Measurements from ENCODE around the gene KASH5.

DNA sequence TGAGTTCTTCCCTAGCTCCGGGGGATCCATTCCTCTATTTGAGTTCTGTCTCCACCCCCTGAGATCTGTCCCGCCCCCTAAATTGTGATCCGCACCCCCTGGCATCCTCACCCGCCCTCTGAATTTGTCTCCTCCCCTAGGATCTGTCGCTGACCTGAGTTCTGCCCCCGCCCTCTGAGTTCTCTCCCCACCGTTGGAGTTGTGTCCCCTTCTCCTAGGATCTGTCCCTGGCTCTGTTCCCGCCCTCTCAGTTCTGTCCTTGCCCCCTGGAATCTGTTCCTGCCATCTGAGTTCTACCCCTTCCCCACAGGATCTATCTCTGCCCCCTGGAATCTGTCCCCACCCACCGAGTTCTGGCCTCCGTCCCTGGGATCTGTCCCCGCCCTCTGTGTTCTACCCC is 54.3 kb downstream of the KASH5 start:
- TF ChIP-seq POLR2A (IDR thresholded peaks at IDR 0.05) (no peak), CTCF (IDR thresholded peaks at IDR 0.05) (no peak)

All from testis (tissue), 2 donors.